ENCODE measurements around the gene VPS4A. TPM values are rescaled to one million over a fixed set of nuclear protein-coding genes. Genes with fewer than 3 reads are reported as not detected.

VPS4A gene
- total and polyA plus RNA-seq, 2 of the 8 experiments (the other 6 are each of a cell fraction or from before 2014, with no cell fraction given), result 14.1 to 24.1 TPM

GRCh38 chr16:69340095-69340644, 29.0 kb downstream of the VPS4A start (continued):
- TF ChIP-seq E2F6 (IDR thresholded peaks at IDR 0.05) (no peak), TEAD4 (IDR thresholded peaks at IDR 0.05; ENCODE audit: low read depth, low read length) (no peak)
- TF ChIP-seq, protein P1, sequence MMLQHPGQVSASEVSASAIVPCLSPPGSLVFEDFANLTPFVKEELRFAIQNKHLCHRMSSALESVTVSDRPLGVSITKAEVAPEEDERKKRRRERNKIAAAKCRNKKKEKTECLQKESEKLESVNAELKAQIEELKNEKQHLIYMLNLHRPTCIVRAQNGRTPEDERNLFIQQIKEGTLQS (IDR thresholded peaks at IDR 0.05; ENCODE audit: insufficient read depth, low read depth, low read length), result no peak

All from H1 (cell line).